Activated naive CD4-positive, alpha-beta T cell treated with anti-CD3 and anti-CD28 coated beads, Interleukin-2, amount 50 U/mL, for 72 hours (primary cell): ENCODE results near the gene STK17A. TPM values are rescaled to one million over a fixed set of nuclear protein-coding genes. Genes with fewer than 3 reads are reported as not detected.

Experiments
- total RNA-seq, 2 donors: library from RNA; stranded (reverse); gene quantifications; one replicate each; pipeline ENCODE4 v1.2.3, GENCODE V29; 2022

The STK17A gene
- total RNA-seq, 2 donors from 2014 or later, result 52.0 to 71.9 TPM

Other genes starting within 250 kb of the STK17A start
- 10 to 100 TPM; 31.9 to 72.4 TPM for gene COA1, start 146.4 kb downstream of the STK17A start, total RNA-seq
- 10 to 100 TPM; 28.3 to 29.6 TPM for gene BLVRA, start 175.6 kb downstream of the STK17A start, total RNA-seq